Endothelial cell of umbilical vein (primary cell): ENCODE data around the gene IL17RD. TPM values are rescaled to one million over a fixed set of nuclear protein-coding genes. Genes with fewer than 3 reads are reported as not detected.

Source experiments
- BruUV-seq: library from RNA; stranded (reverse); fragments of 400-500 nt; replicated peaks from 2 replicates; lab custom pipeline; 2021; lab: Mats Ljungman, UMichigan
- CTCF ChIA-PET: fragments of 300-600, 350-600 bp; sonication (Branson Sonifier 250); formaldehyde crosslinking; loops from one replicate; lab custom pipeline; 2021; ENCODE audit warnings: antibody characterized with exemption, inconsistent platforms; lab: Charles Lee
- POLR2A ChIA-PET: fragments of 300-600, 350-600 bp; sonication (Branson Sonifier 250); formaldehyde crosslinking; loops from one replicate; lab custom pipeline; 2021; ENCODE audit warnings: antibody characterized with exemption, inconsistent platforms; lab: Charles Lee
- DNase-seq: peaks from one replicate; pipeline ENCODE4 v3.0.0-alpha.2; 2011; ENCODE audit warnings: low read depth, low spot score
- FAIRE-seq: peaks from 2 replicates; lab custom pipeline; 2011; peaks lifted over from hg19 to GRCh38; lab: Jason Lieb, UNC
- H2AFZ ChIP-seq: 2 replicates; pipeline ENCODE4 v1.6.0; 2012; ENCODE audit warnings: low read depth, low read length, control low read depth, inconsistent platforms
- H3K27ac ChIP-seq: 2 replicates; pipeline ENCODE4 v1.5.1; 2011; ENCODE audit warnings: low read depth, mild to moderate bottlenecking, control low read depth, low read length, moderate library complexity; ENCODE audit not compliant: insufficient read depth
- H3K27me3 ChIP-seq, 2 experiments: 2 replicates each; pipeline versions ENCODE4 v1.6.0 to v1.6.1; 2011; ENCODE audit warnings: low read length in 2 of 2, mixed read lengths in 1 of 2; ENCODE audit not compliant: control insufficient read depth in 2 of 2, insufficient read depth in 2 of 2
- H3K36me3 ChIP-seq, 2 experiments: 2 replicates in 1 of 2; 3 replicates in 1 of 2; pipeline ENCODE4 v1.5.1; 2011; ENCODE audit warnings: low read length in 2 of 2, mild to moderate bottlenecking in 1 of 2, moderate library complexity in 1 of 2; ENCODE audit not compliant: control insufficient read depth in 2 of 2, insufficient read depth in 2 of 2; ENCODE audit errors: extremely low read depth in 1 of 2
- H3K4me1 ChIP-seq: 3 replicates; pipeline ENCODE4 v1.5.1; 2011; ENCODE audit warnings: mild to moderate bottlenecking, low read length; ENCODE audit not compliant: control insufficient read depth, insufficient read depth; ENCODE audit errors: extremely low read depth
- H3K4me2 ChIP-seq: 2 replicates; pipeline ENCODE4 v1.6.1; 2011; ENCODE audit warnings: low read length, control low read depth, mixed read lengths; ENCODE audit not compliant: insufficient read depth
- H3K4me3 ChIP-seq, 3 experiments: fragments of 200-600 bp in 1 of 3; sonication (generic), shearing (Covaris generic) in 1 of 3; replicated peaks in 1 of 3; 2 replicates each; pipeline ENCODE4 v1.5.1; 2011 to 2016; ENCODE audit warnings: control low read depth in 3 of 3, low read length in 3 of 3, mild to moderate bottlenecking in 2 of 3, inconsistent platforms in 1 of 3, low read depth in 1 of 3, moderate library complexity in 1 of 3; ENCODE audit not compliant: insufficient read depth in 1 of 3
- H3K79me2 ChIP-seq: 2 replicates; pipeline ENCODE4 v1.6.0; 2012; ENCODE audit warnings: low read length, inconsistent platforms; ENCODE audit not compliant: control insufficient read depth, insufficient read depth
- H3K9ac ChIP-seq: replicated peaks from 2 replicates; pipeline ENCODE3; 2011; ENCODE audit warnings: low read length, control low read depth; ENCODE audit not compliant: insufficient read depth; ENCODE audit errors: extremely low read depth
- H3K9me1 ChIP-seq: replicated peaks from 3 replicates; pipeline ENCODE4 v1.6.0; 2011; ENCODE audit warnings: mild to moderate bottlenecking, low read length; ENCODE audit not compliant: control insufficient read depth, insufficient read depth; ENCODE audit errors: extremely low read depth
- H3K9me3 ChIP-seq: replicated peaks from 2 replicates; pipeline ENCODE4 v1.5.1; 2012; ENCODE audit warnings: low read length, inconsistent platforms; ENCODE audit not compliant: control insufficient read depth, insufficient read depth
- H4K20me1 ChIP-seq: replicated peaks from 2 replicates; pipeline ENCODE3; 2011; ENCODE audit warnings: mild to moderate bottlenecking, low read length; ENCODE audit not compliant: control insufficient read depth, insufficient read depth; ENCODE audit errors: extremely low read depth
- CTCF ChIP-seq, 2 donors: IDR thresholded peaks; 1 replicate in 1 of 2; 2 replicates in 1 of 2; pipeline ENCODE4 v1.5.1; 2011; ENCODE audit warnings: low read length in 2 of 2, mild to moderate bottlenecking in 2 of 2, moderate library complexity in 2 of 2, control low read depth in 1 of 2, inconsistent platforms in 1 of 2, low read depth in 1 of 2; ENCODE audit not compliant: insufficient read depth in 1 of 2; ENCODE audit errors: extremely low read depth in 1 of 2
- EZH2 ChIP-seq: IDR thresholded peaks from 2 replicates; pipeline ENCODE4 v1.6.1; 2012; ENCODE audit warnings: borderline replicate concordance, low read depth, mild to moderate bottlenecking, moderate library complexity, low read length, inconsistent platforms; ENCODE audit not compliant: severe bottlenecking
- FOS ChIP-seq: IDR thresholded peaks from 2 replicates; pipeline ENCODE4 v1.6.1; 2011; ENCODE audit warnings: mild to moderate bottlenecking, low read length, moderate library complexity, borderline replicate concordance; ENCODE audit not compliant: insufficient read depth
- GATA2 ChIP-seq: IDR thresholded peaks from 2 replicates; pipeline ENCODE4 v1.7.0; 2011; ENCODE audit warnings: low read depth, mild to moderate bottlenecking, moderate library complexity, mixed read lengths, low read length; ENCODE audit not compliant: insufficient read length, insufficient read depth
- JUN ChIP-seq: IDR thresholded peaks from 2 replicates; pipeline ENCODE4 v1.6.1; 2011; ENCODE audit warnings: borderline replicate concordance, low read depth; ENCODE audit not compliant: insufficient read length, insufficient read depth
- MAX ChIP-seq: IDR thresholded peaks from 2 replicates; pipeline ENCODE4 v1.6.1; 2011; ENCODE audit not compliant: insufficient read depth, insufficient read length
- MYC ChIP-seq: IDR thresholded peaks from one replicate; pipeline ENCODE4 v1.6.1; 2011; ENCODE audit warnings: mild to moderate bottlenecking, low read depth, low read length
- POLR2A ChIP-seq: IDR thresholded peaks from 2 replicates; pipeline ENCODE4 v1.6.1; 2012; ENCODE audit warnings: low read depth, mild to moderate bottlenecking, control low read depth, low read length
- POLR2AphosphoS5 ChIP-seq: IDR thresholded peaks from 2 replicates; pipeline ENCODE4 v1.6.1; 2012; ENCODE audit warnings: low read depth, mild to moderate bottlenecking, control low read depth, low read length, moderate library complexity; ENCODE audit not compliant: insufficient read depth
- dilution Hi-C: fragments of 300-500 bp; cut with MboI; formaldehyde crosslinking; loops from one replicate; pipeline ENCODE4 v1.15.0; 2019; ENCODE audit warnings: low sequenced_read_pairs; ENCODE audit not compliant: extremely low pct_ligation_motif_present
- intact Hi-C: fragments of 100-400 bp; cut with micrococcal nuclease; formaldehyde crosslinking; loops from one replicate; pipeline ENCODE4 v1.10.0; 2022
- polyA plus RNA-seq, 4 experiments: library from polyadenylated mRNA; depleted of rRNA in 3 of 4; stranded (reverse) in 3 of 4; unstranded in 1 of 4; fragments of >200 nt; gene quantifications; 2 replicates each; pipeline versions ENCODE4 v1.2.1 to v1.2.3, GENCODE V29; 2011 to 2012; ENCODE audit warnings: missing spikeins in 1 of 4
- total RNA-seq: library from RNA; stranded (reverse); gene quantifications from 2 replicates; pipeline ENCODE4 v1.2.3, GENCODE V29; 2021

Gene IL17RD
- total and polyA plus RNA-seq, 2 donors (not counting 3 experiments of a cell fraction or from before 2014, with no cell fraction given): 0.36 to 0.93 TPM

GRCh38 chr3:57132674-57133073, 32.5 kb downstream of the IL17RD start:
- Histone ChIP-seq H3K4me3 (no peak overlapping the region), H3K36me3 (no peaks in the 10 kb centered on the region), H3K79me2 (no peaks in the 10 kb centered on the region), H3K4me1 (peaks cover 14% of the 10 kb centered on the region), H3K27ac (no peak overlapping the region), H3K9me1 (no peaks in the 10 kb centered on the region), H3K9ac (no peak overlapping the region), H4K20me1 (no peaks in the 10 kb centered on the region), H3K9me3 (no peaks in the 10 kb centered on the region), H3K27me3 (peaks cover 13 to 27% of the 10 kb centered on the region in 2 experiments), H2AFZ (no peak overlapping the region), H3K4me2 (no peak overlapping the region)
- intact Hi-C loops: no loop called here
- no TSS peak for BruUV-seq
- CTCF ChIA-PET: interaction anchor here (1.0 to 1.8 kb wide), 2 partner anchors 29 to 64 kb away, joined by 3 to 5 read pairs; no protein-coding TSS in a partner anchor
- POLR2A ChIA-PET: no interaction called here
- dilution Hi-C loops: no loop called here
- DNase-seq (no peak), FAIRE-seq (peak; percentile 61)
- TF ChIP-seq POLR2AphosphoS5: no peak
- TF ChIP-seq MYC: no peak
- no peak for TF ChIP-seq GATA2
- TF ChIP-seq JUN: no peak
- no peak for TF ChIP-seq MAX
- TF ChIP-seq FOS: no peak
- TF ChIP-seq EZH2: no peak
- TF ChIP-seq CTCF (IDR thresholded peaks at IDR 0.05; ENCODE audit: extremely low read depth in 1 of 2, insufficient read depth in 1 of 2, low read depth in 1 of 2, low read length in 2 of 2): no peak
- no peak for TF ChIP-seq POLR2A
